GM18508 (cell line): Measurements from ENCODE around the gene LIPC.

Experiments
- ATAC-seq: cut with Tn5 transposase; IDR thresholded peaks from one replicate; pipeline ENCODE4 v1.9.1; 2021; ENCODE audit warnings: moderate number of reproducible peaks; ENCODE audit not compliant: insufficient read depth, unreplicated experiment

Gene LIPC

DNA sequence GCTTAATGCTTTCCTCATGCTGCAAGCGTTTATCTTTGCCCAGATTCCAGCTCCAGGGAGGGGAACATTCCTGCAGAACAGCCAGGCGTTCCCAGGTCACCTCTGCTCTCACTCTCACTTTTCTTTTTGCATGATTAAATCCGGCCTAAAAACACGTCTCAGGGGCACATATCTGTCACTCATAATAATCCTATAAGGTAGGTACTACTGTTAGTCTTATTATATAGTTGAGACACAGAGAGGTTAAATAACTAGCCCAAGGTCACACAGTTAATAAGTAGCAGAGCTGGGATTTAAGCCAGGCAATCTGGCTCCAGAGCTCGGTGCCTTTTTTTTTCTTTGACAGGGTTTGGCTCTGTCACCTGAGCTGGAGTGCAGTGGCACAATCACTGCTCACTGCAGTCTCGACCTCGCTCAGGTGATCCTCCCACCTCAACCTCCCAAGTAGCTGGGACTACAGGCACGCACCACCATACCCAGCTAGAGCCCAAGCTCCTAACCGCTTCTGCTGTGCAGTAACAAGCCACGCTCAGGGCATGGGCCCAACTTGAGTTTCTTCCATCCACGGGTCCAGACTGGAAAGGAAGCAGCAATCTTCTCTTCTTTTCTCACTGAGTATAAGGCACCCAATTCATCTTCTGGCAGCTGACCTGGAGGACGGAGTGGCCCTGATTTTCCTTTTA is 96.5 kb downstream of the LIPC start:
- no peak for ATAC-seq

DNA sequence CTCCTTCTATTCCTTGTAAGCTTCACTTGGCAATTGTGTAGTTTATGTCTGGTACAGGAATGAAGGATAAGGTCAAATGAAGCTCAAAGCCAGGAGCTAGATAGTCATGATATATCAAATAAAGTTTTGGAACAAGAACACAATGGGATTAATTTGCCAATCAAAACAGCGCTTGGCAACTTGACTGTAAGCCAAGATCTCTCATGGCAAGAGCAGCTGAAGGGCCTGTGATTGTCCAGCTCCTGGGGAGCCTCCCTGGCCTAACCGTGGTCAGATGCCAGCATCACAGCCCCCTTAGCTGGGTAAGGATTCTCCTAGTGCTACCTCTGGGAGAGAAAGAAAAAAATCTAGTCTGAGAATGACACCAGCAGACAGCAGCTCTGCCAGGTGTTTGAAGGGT is 97.2 kb downstream of the LIPC start:
- no peak for ATAC-seq

DNA sequence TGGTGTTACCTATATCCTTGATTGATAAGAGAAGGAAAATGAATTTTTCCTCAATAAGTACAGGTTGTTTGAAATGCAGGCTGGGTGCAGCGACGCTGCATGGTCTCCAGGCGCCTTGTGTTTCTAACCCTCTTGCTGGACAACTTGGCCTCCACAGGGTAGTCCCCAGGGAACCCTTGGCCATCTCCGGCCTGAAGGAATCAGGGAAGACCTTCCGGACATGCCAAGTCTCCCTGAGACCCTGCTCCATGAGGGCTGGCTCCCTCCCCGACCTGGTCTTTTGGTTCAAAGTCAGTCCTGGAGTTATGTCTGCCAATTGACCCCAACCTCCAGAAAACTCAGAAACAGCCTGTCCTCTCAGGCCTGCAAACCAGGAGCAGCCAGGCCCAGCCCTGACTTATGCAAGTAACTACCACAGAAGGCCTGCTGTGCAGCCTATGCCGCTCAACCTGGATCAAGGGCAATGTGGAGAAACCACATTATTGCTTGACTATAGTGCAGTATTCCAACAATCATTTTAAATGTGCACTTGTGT is 98.3 kb downstream of the LIPC start:
- ATAC-seq: no peak

DNA sequence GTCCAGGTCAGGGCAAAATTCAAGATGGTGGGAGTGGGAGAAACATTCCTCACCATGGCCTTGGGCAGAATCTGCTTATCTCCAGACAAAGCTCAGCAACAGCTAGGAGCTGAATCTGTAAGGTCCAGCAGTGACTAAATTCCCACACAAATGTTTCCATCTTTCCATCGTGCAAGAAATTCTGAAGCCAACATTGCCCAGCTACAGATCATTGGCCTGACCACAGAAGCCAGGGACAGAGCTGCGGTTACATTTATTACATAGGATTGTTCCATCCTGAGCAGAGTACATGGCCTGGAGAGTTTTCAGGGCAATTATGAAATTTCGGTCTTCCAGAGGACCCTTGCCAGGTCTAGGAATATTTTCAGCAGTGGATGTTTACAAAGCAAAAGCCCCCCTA is 100.3 kb downstream of the LIPC start:
- ATAC-seq: no peak

DNA sequence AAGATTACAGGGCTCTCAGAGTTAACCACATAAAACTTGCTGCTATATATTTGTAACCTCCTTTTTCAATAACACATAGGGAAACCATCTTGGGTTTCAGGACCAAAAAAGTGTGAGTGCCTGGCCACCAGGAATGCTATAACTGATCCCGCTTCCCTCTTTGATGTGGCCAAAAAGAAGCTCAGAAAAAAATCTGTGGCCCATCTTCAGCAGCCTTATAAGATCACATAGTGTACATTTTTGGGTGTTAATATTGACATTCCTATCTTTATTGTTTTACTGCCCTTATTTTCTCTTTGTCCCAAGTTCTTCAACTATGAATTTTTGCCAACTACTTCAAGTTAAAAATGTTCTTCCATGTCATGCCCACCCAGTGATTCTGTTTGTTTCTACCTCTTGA is 102.8 kb downstream of the LIPC start:
- no peak for ATAC-seq

DNA sequence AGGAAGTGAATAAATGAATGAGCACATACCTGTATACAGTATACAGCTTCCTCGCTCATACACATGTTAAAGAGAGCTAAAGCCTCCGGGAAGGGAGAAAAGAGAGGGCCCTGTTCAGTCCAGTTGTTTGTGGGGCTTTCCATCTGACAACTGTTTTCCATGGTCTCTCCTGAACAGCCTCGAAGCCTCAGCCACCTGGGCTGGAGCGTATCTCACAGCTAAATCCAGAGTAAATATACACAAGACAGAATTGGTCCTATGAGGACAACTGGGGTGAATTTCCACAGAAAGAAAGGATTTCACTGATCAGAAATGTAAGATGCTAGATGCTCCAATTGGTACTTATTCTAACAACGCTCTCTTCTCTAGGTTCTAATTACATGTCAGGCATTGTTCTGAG is 103.5 kb downstream of the LIPC start:
- no peak for ATAC-seq

DNA sequence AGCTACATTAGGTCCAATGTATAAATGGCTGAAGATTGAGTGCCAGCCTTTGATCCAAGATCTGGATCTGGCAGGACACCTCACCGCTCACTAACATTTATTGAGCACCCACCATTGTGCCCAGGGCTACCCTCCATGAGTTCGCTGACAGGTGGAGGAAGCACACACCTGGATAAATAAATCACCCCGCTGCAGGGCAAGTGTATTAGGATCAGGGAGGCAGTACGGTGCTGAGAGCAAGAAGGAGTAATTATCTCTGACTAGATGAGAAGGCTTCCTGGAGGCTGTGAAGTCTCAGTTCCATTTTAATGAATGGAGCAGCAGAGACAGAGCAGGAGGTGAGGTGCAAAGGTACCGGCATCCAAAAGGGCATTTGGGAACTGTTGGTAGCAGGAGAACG is 104.1 kb downstream of the LIPC start:
- no peak for ATAC-seq

DNA sequence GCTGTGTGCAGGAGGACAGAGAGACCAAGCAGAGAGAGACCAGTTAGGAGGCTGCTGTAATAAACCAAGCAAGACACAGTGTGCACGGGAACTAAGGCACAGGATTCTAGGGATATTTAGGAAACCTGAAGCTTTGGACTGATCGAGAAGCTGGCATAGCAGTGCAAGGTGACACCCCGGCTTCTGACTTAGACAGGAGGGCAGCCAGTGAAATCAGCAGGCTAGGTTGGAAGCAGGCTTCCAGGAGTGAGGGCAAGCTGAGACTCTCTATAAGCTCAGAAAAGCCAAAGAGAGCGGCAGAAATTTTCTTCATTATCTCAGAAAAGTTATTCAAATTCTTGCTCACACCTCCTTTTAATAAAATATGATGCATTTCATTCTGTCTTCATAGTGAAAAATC is 104.6 kb downstream of the LIPC start:
- ATAC-seq: no peak

DNA sequence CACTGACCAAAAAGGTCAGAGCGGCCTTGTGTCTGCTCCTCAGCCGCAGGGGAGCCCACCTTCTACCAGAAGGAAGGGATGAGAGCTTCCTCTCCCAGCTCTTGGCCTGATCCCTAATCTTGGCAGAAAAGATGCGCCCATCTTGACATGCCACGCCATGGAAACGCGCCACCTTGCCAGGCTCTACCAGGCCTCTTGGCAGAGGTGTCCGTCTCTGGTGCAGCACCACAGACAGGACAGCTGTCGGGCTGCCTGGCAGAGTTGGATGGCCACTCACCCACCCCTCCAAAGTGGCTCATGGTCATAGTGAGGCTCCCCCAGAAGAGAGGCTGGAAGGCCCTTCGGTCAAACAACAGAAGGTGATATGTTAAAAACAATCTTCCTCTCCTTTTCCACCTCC is 105.2 kb downstream of the LIPC start:
- no peak for ATAC-seq

DNA sequence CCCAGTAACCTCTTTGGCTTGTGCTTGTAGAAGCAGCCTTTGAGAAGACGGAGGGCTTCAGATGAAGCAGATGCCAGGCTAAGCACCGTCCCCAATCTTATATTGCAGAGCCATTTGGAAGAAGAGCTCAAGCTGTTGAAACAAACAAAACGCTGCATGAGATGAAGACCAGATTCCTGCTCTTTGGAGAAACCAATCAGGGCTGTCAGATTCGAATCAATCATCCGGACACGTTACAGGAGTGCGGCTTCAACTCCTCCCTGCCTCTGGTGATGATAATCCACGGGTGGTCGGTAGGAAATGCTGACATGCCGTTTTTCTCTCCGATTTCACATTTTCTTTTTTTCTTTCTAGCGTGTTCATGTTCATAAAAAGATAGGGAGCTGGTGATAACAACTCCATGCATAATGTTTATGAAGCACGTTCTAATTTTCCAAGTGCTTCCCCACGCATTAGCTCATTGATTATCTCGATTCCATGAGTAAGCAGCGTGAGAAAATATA is 106.5 kb downstream of the LIPC start:
- no peak for ATAC-seq

DNA sequence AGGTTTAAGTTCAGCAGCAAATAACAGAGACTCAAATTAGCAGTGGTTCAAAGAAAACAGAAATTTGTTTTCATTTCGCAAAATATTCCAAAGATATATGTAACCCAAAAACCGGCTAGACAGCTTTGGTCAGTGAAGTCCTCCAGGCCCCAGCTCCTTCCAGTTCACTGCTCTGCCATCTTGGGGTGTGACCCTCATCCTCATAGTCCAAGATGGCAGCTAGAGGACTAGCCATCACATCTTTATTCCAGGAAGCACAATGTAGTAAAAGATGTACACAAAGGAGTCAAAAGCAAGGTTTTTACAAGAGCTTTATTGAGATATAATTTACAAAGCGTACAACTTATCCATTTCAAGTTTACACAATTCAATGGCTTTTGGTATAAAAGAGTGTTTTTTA is 107.1 kb downstream of the LIPC start:
- ATAC-seq: no peak

DNA sequence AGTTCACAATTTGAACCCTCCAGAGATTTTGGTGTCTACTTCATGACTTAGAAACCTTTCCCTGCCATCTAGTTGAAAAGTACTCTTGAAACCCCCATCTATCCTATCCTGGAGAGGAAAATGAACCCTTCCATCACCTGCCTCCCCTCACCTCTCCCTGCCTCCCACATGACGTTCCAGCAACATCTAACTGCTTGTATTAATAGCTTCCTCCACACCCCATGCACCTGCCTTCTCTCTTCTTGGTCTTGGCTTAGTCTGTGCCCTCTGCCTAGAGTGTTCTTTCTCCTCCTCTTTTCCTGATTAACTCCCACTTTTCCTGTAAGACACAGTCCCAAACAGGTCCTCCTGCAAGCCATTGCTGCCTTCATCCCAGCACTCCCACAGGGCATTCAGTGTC is 107.8 kb downstream of the LIPC start:
- no peak for ATAC-seq

DNA sequence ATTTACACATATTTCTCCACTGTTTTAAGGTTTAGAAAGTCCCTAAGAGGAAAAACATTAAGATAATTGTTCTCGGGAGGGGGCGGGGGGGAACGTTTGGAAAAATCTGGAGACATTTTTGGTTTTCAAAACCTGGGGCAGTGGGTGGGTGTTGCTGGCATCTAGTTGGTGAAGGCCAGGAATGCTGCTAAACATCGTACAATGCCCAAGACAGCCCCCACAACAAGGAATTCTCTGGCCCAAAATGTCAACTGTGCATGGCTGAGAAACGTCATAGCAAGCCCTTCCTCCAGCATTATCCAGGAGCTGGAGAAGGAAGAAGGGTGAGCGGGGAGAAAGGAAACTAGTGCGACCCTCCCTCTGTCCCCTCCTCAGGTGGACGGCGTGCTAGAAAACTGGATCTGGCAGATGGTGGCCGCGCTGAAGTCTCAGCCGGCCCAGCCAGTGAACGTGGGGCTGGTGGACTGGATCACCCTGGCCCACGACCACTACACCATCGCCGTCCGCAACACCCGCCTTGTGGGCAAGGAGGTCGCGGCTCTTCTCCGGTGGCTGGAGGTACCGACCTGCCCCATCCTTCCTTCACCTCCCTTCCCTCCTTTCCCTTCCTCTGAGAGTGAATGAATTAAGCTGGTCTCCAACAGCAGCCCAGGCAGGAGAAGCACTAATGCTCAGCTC is 109.8 kb downstream of the LIPC start:
- no peak for ATAC-seq

DNA sequence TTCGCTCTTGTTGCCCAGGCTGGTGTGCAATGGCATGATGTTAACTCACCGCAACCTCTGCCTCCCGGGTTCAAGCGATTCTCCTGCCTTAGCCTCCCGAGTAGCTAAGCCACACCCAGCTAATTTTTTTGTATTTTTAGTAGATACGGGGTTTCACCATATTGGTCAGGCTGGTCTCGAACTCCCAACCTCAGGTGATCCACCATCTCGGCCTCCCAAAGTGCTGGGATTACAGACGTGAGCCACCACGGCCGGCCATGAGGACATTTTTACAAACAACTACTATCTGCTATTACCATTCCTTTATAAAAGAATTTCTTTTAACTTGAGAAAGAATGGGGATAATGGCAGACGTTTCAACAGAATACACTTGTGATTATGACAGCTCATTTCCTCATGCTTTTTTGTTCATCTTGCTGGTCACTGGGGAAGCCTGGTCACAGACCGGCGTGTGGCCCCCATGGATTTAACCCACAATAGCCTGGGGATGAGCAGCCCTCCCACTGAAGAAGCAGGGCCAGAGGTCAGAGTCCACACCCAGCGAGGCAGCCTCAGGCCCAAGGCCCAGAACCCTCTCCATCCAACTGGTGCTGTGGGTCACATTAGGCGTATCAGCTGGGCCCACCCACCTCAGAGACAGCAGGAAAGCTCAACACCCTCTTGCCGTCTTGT is 112.0 kb downstream of the LIPC start:
- ATAC-seq: no peak

DNA sequence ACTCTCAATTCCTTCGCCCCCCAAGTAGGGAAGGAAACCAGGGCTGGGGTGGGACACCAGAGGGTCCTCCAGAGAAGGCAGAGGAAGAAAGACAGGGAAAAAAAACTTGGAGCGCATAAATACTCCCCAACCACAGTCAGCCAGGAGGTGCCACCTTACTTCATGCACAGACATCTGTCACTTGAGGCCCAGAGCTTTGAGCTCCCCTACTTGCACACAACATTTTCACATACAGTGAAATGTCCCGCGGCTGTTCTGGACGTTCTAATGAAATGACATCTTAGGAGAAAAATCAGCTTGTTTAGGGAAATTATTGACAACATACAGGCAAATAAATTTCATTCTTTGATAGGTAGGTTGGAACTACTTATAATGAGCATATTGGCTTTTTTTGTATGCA is 113.0 kb downstream of the LIPC start:
- ATAC-seq: no peak

DNA sequence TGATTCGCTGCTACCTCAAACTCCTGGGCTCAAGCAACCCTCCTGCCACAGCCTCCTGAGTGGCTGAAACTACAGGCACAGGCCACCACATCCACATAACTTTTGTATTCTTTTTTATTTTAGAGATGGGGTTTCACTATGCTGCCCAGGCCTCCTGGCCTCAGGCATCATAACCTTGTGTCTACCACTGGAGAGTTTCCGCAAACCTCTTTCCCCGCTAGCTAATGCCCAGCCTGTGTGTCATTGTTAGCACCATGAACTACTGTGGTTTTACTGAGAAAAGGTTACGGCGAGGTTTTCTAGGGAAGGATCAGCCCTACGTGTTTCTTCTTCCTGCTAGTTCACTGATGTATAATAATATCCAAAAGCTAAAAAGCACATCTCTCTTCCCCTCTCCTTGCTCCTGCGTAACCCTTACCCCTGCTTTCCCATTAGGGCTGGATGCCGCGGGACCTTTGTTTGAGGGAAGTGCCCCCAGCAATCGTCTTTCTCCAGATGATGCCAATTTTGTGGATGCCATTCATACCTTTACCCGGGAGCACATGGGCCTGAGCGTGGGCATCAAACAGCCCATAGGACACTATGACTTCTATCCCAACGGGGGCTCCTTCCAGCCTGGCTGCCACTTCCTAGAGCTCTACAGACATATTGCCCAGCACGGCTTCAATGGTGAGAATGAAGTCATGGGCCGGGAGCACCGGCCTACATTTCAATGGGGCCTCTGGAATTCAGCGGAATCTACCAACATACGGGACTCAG is 113.7 kb downstream of the LIPC start:
- no peak for ATAC-seq

DNA sequence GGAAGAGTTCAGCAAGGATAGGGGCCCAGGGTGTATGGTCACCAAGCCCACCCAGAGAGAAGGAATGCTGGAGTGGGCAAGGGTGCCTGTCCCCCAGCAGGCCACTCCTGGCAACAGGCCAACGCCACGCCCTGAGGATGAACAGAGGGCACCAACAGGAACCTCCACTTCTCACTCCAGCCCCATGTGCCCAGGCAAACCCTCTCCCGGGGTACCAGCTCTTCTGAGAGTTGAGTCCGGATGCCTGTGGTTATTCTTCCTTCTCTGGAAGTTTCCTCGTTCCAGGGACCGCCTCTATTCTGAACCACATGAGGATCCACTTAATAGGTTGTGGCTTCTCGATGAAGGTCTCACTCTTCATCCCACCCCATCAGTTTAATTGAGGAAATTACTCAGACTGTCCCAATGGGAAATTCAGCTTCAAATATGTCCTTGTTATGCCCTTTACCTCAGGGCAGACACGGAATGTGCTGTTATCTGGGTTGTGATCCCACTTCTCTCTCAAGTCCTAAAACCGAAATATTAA is 114.3 kb downstream of the LIPC start:
- ATAC-seq: no peak

DNA sequence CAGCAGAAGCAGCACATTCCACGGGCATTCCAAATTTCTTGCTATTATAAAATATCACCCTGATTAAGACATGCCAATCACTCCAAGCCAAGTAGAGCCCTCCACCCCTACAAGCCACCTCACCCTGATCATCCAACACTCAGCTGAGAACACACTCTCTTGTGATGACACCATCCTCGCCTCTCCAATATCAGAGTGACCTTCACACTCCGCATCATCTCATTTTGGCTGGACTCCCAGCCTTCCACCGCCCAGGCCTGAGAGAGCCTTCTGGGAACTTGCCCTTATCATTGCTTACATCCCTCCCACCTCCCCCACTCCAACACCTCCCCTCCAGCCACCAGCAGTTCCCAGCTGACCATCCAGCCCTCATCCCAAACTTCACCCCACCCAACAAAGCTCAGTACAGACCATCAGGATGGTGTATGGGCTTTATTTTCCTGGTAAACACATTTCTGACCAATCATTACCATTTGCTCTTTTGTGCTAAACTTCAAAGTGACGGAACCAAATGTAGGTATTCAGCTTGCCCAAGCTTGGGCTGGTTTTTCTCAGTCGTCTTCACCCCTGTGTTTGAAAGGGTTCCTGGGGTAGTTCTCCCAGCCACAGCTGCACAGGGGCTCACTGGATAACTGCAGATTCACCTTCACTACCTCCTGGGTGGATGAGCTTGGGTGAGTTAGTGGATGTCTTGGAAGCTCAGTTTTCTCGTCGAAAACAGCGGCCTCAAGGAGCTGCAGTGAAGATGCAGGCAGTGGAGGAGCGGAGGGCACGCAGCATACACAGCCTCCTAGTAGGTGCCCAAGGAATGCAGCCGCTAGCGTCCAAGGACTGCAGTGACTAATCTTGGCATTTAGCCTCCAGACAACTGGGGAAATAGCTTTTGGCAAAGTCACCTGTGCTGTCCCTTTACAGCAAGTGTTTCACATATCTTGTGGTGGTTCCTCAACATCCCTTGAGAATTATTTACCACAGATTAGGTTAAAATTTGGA is 115.1 kb downstream of the LIPC start:
- ATAC-seq: no peak

DNA sequence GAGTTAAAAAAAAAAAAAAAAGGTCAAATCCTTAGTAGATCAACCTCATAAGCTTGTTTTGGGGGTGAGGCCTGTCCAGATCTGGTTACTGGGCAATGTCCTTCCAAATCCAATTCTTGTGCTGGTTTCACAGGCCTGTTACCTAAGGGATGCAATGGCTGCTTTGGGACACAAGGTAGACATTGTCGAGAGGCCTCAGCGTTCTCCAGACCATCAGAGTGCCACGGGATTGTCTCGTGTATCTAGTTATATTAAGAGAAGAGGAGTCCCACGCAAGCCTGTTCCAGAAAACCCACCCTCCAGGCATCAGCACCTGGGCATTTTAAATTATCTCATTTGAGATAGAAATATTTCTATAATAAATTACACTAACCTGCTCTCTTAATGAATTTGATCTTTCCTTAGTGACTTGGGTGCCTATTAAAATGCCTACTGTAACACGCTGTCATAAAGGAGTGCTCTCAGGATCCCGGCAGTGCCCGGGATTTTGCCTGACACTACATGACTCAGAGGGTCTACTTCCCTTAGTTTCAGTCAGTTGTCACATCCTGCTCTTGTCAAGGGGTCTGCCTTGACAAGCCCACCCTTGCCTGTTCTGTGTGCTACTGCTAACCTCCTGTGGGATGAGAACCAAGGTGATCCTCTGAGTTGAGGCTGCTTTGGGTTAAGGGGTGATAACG is 116.0 kb downstream of the LIPC start:
- no peak for ATAC-seq
